Mononuclear cell (primary cell): Measurements from ENCODE around the gene APAF1. TPM values are rescaled to one million over a fixed set of nuclear protein-coding genes. Genes with fewer than 3 reads are reported as not detected.

Source experiments
- H3K27me3 ChIP-seq: 2 replicates; pipeline ENCODE4 v1.6.0; 2011; ENCODE audit warnings: low read length, control low read depth; ENCODE audit not compliant: insufficient read depth
- H3K4me1 ChIP-seq: 2 replicates; pipeline ENCODE4 v1.5.1; 2011; ENCODE audit warnings: mild to moderate bottlenecking, low read length, control low read depth; ENCODE audit not compliant: insufficient read depth
- H3K4me3 ChIP-seq: 2 replicates; pipeline ENCODE4 v1.5.1; 2011; ENCODE audit warnings: mild to moderate bottlenecking, low read length, moderate library complexity
- H3K9me3 ChIP-seq: 2 replicates; pipeline ENCODE4 v1.5.1; 2011; ENCODE audit warnings: low read depth, mild to moderate bottlenecking, control low read depth, low read length
- total RNA-seq: library from RNA; depleted of rRNA; stranded (reverse); fragments of >200 nt; gene quantifications from one replicate; pipeline ENCODE4 v1.2.3, GENCODE V29; 2012

The APAF1 gene
- total RNA-seq, 1 donor = 16.2 TPM

DNA sequence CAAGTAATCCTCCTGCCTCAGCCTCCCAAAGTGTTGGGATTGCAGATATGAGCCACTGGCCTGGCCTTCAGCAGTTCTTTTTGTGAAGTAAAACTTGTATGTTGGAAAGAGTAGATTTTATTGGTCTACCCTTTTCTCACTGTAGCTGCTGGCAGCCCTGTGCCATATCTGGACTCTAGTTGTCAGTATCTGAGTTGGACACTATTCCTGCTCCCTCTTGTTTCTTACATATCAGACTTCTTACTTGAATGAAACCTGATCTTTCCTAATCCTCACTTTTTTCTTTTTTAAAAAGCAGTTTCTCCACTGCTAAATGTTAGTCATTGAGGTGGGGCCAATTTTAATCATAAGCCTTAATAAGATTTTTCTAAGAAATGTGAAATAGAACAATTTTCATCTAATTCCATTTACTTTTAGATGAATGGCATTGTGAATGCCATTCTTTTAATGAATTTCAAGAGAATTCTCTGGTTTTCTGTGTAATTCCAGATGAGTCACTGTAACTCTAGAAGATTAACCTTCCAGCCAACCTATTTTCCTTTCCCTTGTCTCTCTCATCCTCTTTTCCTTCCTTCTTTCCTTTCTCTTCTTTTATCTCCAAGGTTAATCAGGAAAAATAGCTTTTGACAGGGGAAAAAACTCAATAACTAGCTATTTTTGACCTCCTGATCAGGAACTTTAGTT lies 88.7 kb downstream of the APAF1 start:
- Histone ChIP-seq H3K27me3 (no peaks in the 10 kb centered on the region), H3K4me1 (no peaks in the 10 kb centered on the region), H3K4me3 (no peak overlapping the region), H3K9me3 (no peaks in the 10 kb centered on the region)

DNA sequence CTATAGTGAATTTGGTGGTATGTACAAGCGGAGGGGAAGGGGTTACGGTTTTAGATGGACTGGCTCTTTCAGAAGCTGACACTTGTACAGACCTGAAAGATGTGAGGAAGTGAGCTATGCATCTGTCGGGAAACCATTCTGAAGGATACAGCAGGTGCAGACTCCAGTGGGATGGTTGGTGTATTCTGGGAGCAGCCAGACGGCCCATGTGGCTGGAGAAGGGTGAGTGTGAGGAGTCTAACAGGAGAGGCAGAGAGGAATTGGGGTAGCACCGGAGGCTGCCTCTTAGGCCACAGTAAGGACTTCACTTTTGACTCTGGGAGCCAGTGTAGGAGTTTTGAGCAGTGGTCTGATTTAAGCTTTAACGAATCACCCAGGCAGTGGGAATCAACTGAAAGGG lies 90.7 kb downstream of the APAF1 start:
- H3K9me3 ChIP-seq = no peaks in the 10 kb centered on the region
- H3K4me1 ChIP-seq = no peaks in the 10 kb centered on the region
- no peak overlapping the region for H3K4me3 ChIP-seq
- no peaks in the 10 kb centered on the region for H3K27me3 ChIP-seq

DNA sequence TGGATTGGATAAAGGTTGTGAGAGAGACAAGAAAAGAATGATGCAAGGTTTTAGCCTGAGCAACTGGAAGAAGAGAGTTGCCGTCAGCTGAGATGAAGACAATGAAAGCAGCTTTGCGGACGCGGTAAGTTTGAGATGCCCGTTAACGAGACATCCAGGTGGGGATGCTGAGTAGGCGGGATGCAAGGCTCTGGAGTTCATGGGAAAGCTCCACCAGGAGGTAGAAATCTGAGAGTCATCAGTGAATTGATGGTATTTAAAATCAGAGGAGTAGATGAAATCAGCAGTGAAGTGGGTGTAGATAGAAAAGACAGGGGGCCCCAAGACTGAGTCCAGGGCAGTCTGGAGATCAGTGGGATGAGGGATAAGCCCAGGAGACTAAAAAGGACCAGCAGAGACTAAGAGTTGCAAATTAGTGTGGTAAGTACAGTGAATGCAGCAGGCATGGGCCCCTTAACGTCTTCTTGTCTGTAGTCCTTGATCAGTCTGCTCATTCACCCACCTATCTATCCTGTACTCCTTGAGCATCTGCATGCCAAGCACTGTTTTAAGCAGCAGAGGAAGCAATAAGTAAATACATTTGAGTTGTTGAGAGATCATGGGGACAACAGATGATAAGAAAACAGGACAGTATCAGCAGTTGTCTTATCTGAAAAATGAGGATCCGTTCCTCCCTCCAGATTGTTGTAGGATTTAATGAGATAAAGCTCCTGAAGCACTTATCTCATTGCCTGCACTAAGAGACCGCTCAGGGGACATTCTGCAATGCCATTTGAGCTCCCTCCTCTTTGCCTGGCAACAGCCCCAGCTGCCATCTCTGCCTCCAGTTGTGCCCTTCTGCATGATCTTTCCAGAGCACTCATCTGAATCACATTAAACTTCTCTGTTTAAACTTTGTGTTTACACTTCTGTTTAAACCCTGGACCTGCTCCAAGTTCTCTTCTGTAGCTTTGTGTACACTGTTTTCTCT lies 91.5 kb downstream of the APAF1 start:
- Histone ChIP-seq H3K9me3 (no peaks in the 10 kb centered on the region), H3K27me3 (no peaks in the 10 kb centered on the region), H3K4me1 (no peaks in the 10 kb centered on the region), H3K4me3 (no peak overlapping the region)

- Histone ChIP-seq H3K4me1 (no peaks in the 10 kb centered on the region), H3K27me3 (no peaks in the 10 kb centered on the region), H3K4me3 (no peak overlapping the region), H3K9me3 (no peaks in the 10 kb centered on the region)
These were observed 92.2 kb downstream of the APAF1 start for GRCh38 chr12:98737322-98737712.

DNA sequence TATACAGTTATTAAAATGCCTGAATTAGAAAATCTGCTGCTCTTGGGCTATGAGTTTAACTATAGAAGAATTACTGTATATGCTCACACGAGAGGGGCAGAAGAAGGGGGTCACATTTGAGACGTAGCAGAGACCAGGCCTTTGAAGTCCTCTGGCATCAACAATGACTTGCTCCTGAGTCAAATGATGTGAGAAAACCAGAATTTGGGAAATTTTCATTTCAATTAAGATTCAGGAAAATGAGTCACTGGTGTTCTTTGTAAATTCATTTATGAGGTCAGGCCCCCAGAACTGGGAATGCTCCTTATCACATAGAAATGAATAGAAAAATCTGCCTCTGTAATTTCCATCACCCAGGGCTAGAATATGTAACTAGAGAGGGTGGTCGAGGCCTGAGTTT lies 92.9 kb downstream of the APAF1 start:
- Histone ChIP-seq H3K9me3 (no peaks in the 10 kb centered on the region), H3K4me1 (no peaks in the 10 kb centered on the region), H3K27me3 (peaks cover under 1% of the 10 kb centered on the region), H3K4me3 (no peak overlapping the region)

GRCh38 chr12:98738539-98738938 lies 93.4 kb downstream of the APAF1 start:
- peaks cover 2% of the 10 kb centered on the region for H3K27me3 ChIP-seq
- no peaks in the 10 kb centered on the region for H3K9me3 ChIP-seq
- no peak overlapping the region for H3K4me3 ChIP-seq
- no peaks in the 10 kb centered on the region for H3K4me1 ChIP-seq

DNA sequence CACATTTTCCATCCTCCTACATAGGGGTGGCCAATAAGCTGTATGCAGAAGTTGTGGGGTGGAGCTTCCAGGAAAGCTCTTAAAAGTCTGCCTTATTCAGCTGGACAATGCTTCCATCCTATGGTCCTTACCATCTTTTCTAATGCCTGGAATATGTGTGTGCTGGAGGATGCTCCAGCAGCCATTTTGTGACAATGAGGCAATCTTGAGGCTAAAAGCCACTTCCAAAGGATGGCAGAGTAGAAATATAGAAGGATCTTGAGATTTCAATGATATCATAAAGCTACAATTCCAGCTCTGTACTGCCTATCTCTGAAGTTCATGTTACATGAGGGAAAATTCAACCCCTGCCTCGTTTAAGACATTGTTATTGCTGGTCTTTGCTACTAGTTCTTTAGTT lies 95.7 kb downstream of the APAF1 start:
- H3K4me3 ChIP-seq = no peak overlapping the region
- peaks cover 7% of the 10 kb centered on the region for H3K4me1 ChIP-seq
- no peaks in the 10 kb centered on the region for H3K9me3 ChIP-seq
- peaks cover 20% of the 10 kb centered on the region for H3K27me3 ChIP-seq

DNA sequence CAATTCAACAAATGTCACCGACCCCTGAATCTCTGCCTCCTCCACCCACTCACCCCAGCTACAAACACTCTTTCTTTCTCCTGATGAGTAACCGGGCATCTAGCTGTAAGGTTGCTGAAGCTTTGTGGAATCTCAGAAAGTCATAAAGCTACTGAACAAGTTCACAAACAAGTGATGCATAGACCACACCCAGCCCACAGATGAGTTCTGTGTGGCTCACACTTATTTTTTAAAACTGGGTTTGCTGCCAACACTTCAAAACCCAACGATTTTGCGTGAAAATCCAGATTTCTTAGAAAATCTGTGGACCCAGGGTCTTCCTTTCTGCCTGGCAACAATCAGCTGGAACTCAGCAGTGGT lies 96.1 kb downstream of the APAF1 start:
- H3K4me1 ChIP-seq = peaks cover 12% of the 10 kb centered on the region

DNA sequence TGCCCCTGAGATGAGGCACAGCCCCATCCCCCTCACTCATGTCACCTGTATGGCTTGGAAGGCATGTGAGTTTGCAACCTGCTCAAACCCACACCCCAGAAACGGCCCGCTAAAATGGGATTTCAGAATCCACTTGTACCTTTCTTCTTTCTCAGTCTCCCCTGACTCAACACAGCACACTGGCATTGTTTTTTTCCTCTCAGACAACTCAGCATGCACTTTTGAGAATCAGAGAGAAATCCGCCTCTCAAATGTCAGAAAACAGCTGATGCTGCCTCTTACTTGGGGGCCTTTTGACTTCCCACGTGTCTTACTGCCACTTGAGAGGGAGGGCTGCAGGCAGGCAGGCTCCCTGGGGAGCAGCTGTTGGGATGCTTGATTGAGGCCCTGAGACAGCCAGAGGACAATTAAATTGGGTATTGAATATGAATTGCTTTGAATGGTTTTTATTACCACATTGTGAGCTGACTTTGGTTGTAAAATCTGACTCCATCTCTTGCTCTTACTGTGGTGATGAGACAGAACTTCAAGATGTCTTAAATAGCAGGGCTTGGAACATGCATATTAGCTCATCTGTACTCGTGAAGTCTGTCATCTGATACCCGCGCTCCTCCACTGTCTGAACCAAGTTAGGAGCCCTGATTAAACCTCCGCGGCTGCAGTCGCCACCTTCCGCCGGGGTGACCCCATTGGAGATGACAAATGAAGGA lies 96.6 kb downstream of the APAF1 start:
- H3K4me3 ChIP-seq = no peak overlapping the region
- H3K9me3 ChIP-seq = no peaks in the 10 kb centered on the region
- peaks cover 30% of the 10 kb centered on the region for H3K27me3 ChIP-seq
- peaks cover 12% of the 10 kb centered on the region for H3K4me1 ChIP-seq

More for the DNA sequence above, 96.1 kb downstream of the APAF1 start:
- Histone ChIP-seq H3K27me3 (peaks cover 24% of the 10 kb centered on the region), H3K4me3 (no peak overlapping the region), H3K9me3 (no peaks in the 10 kb centered on the region)

- H3K27me3 ChIP-seq = peaks cover 45% of the 10 kb centered on the region
- H3K4me1 ChIP-seq = peaks cover 12% of the 10 kb centered on the region
- H3K4me3 ChIP-seq = no peak overlapping the region
- no peaks in the 10 kb centered on the region for H3K9me3 ChIP-seq
These were observed 98.4 kb downstream of the APAF1 start for GRCh38 chr12:98743362-98743953.

DNA sequence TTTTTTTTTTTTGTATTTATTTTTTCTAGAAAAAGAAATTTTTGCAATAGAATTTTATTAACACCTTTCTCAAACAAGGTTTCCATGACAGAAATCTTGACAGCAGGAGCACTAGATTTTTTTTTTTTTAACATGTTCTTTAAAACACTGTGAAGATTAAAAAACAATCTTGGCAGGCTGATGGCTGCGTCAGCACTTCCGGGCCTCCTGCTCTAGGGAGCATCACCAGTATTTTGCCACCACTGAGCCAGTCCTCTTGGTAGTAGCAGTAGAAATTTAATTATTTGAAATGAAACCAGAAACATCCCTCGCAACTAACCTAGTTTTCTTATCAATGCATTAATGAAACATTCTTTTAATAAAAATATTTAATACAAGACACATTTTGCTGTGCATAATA lies 99.6 kb downstream of the APAF1 start:
- H3K27me3 ChIP-seq = peaks cover 45% of the 10 kb centered on the region
- H3K9me3 ChIP-seq = no peaks in the 10 kb centered on the region
- H3K4me1 ChIP-seq = peaks cover 12% of the 10 kb centered on the region
- H3K4me3 ChIP-seq = no peak overlapping the region

GRCh38 chr12:98745578-98746391 lies 100.7 kb downstream of the APAF1 start:
- H3K4me3 ChIP-seq = peak overlapping the region; percentile 29
- peaks cover 12% of the 10 kb centered on the region for H3K4me1 ChIP-seq
- no peaks in the 10 kb centered on the region for H3K9me3 ChIP-seq
- H3K27me3 ChIP-seq = peaks cover 45% of the 10 kb centered on the region

DNA sequence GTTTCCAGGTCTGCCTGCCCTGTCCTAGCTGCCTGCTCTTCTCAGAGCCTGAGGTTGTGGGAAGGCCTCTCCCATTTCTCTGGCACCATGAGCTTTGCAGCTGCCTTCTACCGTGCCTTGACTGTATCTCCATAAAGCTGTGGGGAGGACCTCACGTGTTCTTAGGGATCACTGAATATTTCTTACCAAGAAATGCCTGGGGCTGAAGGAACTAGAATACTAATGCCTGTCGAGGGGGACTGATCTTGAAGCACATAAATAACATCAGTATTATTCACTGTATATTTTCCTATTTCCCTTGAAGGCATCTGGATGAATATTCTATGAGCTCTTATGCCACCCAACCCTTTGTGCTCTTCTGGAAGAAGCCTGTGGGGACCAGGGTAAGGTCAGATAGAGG lies 103.4 kb downstream of the APAF1 start:
- Histone ChIP-seq H3K27me3 (peaks cover 43% of the 10 kb centered on the region), H3K4me3 (no peak overlapping the region), H3K4me1 (peaks cover 12% of the 10 kb centered on the region), H3K9me3 (no peaks in the 10 kb centered on the region)

DNA sequence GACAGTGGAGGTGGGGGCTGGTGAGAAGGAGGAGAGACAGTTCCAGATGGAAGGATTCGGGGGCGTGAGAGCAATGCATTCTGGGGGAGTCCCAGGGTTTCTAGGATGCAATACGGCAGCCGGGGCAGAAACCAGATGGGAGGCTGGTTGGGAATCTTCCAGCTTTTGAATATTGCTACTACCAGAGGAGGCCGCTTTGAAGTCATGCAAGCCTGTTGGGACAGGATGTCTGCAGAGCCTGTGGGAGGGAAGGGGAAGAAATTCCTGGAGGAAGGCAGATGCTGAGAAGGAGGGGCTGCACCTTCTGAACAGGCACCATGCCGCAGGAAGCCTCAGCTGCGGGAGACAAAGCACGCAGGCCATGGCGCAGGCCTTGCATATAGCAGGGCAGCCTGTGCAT lies 105.4 kb downstream of the APAF1 start:
- no peaks in the 10 kb centered on the region for H3K9me3 ChIP-seq
- peaks cover 28% of the 10 kb centered on the region for H3K27me3 ChIP-seq
- peaks cover 7% of the 10 kb centered on the region for H3K4me1 ChIP-seq
- no peak overlapping the region for H3K4me3 ChIP-seq
